DMS79 treated with DMSO at 0.1 percent for 48 hours (cell line): ENCODE measurements around the gene IFI27L2.
A peak's percentile ranks its signal among the peaks of the same experiment; 100 is the strongest.
"Not testable (repeated sequence)": the region's sequence is repeated elsewhere in the genome, so short reads cannot be mapped to it uniquely, and the experiment has no call there.

Source experiments
- DNase-seq: peaks from one replicate; lab custom pipeline; 2025; lab: John Stamatoyannopoulos, UW

Gene IFI27L2

GRCh38 chr14:94129111-94129757 lies at the start of gene IFI27L2:
IFI27L2 (minus strand) TSS chr14:94129604; CDS start chr14:94129564, 40 bp downstream.
- peak; percentile 88 for DNase-seq

GRCh38 chr14:94177806-94178205 lies 48.4 kb upstream of the IFI27L2 start:
- no peak for DNase-seq

GRCh38 chr14:94176808-94177207 lies 47.4 kb upstream of the IFI27L2 start:
- no peak for DNase-seq

GRCh38 chr14:94175747-94176146 lies 46.3 kb upstream of the IFI27L2 start:
- no peak for DNase-seq

DNA sequence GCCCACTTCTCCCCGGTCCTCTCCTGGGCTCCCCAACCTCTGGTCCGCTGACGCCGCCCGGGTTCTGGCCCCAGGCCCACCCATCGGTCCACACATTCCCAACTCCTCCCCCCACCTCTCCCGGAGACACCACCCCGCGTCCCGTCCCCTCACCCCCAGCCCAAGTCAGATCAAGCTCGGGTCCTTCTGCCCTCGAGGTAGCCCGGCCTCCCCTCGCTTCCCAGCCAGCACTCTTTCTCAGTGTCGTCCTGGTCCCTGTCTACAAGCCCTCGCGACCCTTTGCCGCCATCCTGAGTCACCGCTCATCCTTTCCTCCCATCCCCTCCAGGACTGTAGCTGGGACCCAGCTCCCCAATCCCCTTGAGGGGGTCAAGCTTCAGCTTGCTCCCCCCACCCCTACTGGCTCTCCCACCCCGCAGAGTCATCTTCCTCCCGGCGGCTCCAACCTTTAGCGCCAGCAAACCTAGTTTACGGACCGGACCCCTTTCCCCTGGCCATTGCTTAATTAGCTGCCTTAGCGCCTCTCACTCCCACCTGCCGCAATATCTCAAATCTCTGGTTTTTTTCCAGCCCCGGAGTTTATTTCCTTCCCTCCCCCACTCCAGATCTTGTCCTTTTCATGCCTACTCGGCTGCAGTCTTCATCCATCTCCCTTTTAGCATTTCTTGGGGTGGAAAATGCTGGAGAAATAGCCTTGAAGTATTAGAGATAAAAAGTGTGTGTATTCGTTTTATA lies 45.8 kb upstream of the IFI27L2 start:
- DNase-seq = no peak

DNA sequence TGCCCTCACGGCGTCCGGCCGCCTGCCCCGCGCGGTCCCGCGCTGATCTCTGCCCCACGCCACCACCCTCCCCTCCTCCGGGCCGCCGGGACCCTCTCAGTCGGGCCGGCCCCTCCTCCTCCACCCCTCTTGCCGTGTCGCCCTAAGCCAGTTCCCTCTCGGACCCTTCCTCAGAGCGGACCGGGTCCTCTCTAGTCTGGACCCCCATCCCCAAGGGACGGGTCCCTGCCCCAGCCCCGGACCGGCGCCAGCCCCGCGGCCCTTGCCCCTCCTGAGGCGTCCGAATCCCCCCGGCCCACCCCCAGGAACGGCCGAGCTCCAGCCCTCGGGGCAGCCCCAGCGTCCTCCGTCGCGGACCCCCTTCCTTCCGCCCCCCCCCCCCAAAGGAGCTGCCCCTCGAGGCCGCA lies 45.2 kb upstream of the IFI27L2 start:
- DNase-seq = no peak

DNA sequence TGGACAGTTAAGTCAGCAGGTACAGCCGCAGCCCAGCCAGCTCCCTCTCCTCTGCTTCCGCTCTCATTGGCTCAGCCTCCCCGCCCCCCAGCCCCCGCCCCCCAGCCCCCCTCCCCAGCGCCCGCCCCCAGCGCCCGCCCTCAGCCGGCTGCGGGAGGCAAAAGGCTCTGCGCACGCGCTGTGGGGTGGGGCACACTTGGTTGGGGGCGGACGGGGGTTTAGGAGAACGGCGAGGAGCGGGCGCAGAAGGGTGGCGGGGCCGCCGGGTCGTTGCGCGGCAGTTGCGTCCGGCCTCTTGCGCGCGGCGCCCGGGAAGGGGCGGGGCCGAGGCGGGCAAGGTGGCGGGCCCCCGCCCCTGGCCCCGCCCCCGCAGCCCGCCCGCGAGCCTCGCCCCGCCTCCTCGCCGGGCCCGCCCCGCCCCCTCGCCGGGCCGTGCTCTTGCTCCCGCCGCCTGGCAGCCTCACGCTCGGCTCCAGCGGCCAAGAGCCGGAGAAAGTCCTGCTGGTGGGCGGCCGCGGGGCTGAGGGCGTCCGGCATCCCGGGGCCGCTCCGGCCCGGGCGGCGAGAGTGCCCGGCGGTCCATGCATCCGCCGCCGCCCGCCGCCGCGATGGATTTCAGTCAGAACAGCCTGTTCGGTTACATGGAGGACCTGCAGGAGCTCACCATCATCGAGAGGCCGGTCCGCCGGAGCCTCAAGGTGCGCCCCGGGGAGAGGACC lies 44.6 kb upstream of the IFI27L2 start, which contains the start of gene PPP4R4:
PPP4R4 (plus strand) TSS at position 438 of the 719 bp plus-strand sequence; CDS start at position 582, 144 bp downstream.
- peak; percentile 81 for DNase-seq

- DNase-seq = no peak
Observed at GRCh38 chr14:94173471-94173884, 44.1 kb upstream of the IFI27L2 start.

DNA sequence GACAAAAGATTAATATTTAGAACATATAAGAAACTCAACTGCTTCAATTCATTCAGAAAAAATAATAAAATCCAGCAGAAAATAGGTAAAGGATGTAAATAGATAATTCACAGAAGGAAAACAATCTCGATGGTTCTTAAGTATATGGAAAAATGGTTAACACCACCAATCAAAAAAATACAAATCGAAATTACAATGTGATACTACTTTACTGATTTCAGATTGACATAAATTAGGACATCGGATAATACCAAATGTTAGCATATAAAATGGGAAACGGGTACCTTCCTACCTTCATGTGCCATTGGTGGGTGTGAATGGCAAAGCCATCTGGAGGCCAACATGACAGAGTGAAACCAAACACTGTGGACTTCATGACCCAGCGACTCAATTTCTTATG lies 43.1 kb upstream of the IFI27L2 start:
- no peak for DNase-seq

GRCh38 chr14:94171208-94171607 lies 41.8 kb upstream of the IFI27L2 start:
- no peak for DNase-seq

- DNase-seq = no peak
Observed at GRCh38 chr14:94170136-94170535, 40.7 kb upstream of the IFI27L2 start.

- DNase-seq = no peak
Observed at GRCh38 chr14:94165744-94166143, 36.3 kb upstream of the IFI27L2 start.

- no peak for DNase-seq
Observed at GRCh38 chr14:94164685-94165431, 35.5 kb upstream of the IFI27L2 start.

DNA sequence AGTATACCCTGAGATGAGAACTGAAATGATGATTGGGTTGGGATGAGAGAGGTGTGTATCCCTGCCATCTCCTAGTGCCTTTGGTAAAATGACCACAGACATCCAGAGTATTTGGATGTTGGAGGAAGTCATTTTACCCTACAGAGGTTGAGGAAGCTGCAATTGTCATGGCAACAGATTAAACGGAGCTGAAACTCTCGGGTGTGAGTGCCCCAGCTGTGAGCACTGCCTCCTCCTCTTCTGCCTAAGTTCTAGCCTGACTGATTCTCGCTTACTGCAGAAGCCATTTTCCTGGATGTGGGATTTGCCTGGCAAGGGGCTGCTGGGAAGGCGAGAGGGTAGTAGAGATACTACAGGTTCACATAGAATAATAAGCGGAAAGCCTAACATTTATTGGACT lies 34.4 kb upstream of the IFI27L2 start:
- DNase-seq = no peak

GRCh38 chr14:94162466-94162865 lies 33.1 kb upstream of the IFI27L2 start:
- DNase-seq = no peak

DNA sequence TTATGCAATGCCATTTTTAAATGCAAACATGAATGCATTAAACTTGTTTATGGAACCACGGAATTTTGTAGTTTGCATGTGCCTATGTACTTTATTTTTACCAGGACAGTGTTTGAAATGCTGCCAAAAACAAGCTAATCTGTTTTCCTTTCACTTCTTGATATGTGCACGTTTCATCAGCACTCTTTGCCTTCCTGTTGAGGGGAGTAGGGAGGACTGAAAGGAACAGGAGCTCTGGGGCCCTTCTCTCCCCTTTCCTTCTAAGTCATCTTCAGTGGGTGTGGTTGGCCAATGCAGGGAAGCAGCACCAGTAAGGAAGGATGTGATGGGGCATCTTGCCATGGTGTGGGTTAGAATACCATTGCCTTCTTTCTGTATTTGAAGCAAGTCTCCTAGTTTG lies 32.6 kb upstream of the IFI27L2 start:
- no peak for DNase-seq

GRCh38 chr14:94161058-94161457 lies 31.7 kb upstream of the IFI27L2 start:
- DNase-seq = no peak

- DNase-seq = no peak
Observed at GRCh38 chr14:94158239-94158883, 29.0 kb upstream of the IFI27L2 start.

- DNase-seq = no peak
Observed at GRCh38 chr14:94157197-94157596, 27.8 kb upstream of the IFI27L2 start.

GRCh38 chr14:94156143-94156542 lies 26.7 kb upstream of the IFI27L2 start:
- DNase-seq = not testable (repeated sequence)

GRCh38 chr14:94153750-94154342 lies 24.4 kb upstream of the IFI27L2 start:
- no peak for DNase-seq
